ENCODE data around the gene RASGRP4.
"Not testable (repeated sequence)": the region's sequence is repeated elsewhere in the genome, so short reads cannot be mapped to it uniquely, and the experiment has no call there.

Gene RASGRP4

DNA sequence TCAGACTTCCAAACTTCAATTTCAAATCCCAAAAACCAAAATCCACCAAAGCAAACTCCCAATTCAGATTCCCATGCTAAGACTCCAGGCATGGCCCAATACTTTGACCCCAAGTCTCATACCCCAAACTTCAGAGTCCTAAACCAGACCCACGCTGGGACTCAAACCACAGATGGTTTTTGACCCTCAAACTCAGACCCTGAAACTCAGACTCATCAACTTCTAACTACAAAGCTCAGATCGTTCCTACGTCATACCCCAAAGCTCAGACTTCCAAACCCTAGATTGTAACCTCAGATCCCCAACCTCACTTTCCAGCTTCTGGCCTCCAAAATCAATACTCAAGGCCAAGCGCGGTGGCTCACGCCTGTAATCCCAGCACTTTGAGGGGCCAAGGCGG lies 19.3 kb upstream of the RASGRP4 start:
- no peak for DNase-seq

DNA sequence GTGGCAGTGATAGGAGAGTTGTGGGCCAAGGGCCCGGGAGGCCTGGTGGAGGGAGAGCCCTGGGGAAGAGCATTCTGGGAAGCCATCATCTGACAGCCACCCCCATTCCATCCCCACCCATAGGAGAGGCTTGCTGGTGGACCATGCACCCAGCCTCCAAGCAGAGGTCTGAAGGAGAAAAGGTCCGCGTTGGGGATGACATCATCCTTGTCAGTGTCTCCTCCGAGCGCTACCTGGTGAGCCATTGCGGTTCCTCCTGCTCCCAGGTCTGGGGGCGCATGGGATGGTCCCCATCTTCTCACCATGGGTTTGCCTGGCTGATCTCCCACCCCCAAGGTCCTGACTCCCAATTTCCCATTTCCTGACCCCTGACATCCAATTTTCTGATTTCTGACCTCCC lies 18.0 kb upstream of the RASGRP4 start:
- no peak for DNase-seq

DNA sequence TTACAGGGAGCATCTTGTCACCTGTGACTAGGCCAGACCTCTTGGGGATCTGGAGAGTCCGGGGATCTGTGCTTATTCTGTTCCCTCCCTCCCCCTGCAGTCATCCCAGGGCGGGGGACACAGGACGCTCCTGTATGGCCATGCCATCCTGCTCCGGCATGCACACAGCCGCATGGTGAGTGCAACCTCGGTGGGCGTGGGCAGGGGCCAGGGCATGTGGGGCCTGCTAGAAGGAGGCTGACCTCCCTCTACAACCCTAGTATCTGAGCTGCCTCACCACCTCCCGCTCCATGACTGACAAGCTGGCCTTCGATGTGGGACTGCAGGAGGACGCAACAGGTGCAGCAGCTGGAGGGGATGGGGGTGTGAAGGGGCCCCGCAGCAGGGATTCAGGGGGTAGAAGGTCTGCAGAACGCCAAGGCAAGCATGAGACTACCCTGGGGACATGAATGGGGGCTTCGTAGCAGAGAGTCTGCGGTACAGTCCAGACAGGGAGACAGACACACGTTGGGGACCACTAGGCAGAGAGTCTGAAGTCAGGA lies 17.5 kb upstream of the RASGRP4 start:
- DNase-seq: no peak

DNA sequence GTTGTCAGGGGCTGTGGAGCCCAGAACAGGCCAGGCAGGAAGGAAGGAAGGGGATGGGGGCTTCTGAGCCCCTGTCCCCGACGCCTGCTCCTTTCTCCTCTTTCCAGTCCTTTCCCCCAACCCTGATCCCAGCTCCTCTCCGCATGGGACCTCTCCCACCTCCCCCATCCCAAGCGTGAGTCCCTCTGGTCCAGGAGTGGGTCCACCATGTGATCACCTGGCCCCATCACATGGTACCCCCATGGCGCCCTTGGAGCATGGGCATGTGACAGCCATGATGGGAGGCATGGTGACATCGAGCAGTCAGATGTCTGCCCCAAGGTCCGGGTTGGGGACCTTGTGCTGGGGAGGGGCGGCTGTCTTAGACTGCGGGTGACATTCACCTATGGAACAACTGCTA lies 16.7 kb upstream of the RASGRP4 start:
- DNase-seq: no peak

DNA sequence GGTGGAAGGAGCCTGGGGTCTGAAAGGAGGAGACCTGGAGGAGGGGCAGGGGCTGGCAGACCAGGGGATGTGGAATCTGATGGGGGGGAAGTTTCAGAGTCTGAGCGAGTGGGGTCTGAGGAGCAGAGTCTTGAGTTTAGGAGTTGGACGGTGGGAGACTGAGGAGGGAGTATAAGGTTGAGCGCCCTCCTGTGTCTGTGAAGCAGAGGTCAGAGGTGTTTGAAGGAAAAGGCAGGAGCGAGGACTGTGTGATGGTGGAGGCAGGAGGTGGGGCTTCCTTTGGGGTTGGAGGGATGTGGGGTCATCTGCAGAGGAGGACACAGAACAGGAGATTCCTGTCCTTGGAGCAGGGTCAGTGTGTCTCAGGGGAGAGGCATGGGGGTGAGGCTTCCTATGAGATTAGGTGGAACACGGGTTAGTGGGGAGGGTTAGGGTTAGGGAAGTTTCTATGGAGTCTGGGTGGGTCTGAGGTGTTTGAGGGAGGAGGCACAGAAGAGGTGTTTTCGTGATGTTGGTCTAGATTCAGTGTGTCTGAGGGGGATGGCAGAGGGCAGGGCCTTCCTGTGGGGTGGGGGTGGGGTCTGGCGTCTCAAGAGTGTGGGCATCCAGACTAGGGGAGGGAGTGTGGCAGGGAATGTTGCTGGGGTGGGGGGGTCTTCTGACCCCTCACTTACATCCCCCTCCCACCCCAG lies 15.8 kb upstream of the RASGRP4 start:
- no peak for DNase-seq

DNA sequence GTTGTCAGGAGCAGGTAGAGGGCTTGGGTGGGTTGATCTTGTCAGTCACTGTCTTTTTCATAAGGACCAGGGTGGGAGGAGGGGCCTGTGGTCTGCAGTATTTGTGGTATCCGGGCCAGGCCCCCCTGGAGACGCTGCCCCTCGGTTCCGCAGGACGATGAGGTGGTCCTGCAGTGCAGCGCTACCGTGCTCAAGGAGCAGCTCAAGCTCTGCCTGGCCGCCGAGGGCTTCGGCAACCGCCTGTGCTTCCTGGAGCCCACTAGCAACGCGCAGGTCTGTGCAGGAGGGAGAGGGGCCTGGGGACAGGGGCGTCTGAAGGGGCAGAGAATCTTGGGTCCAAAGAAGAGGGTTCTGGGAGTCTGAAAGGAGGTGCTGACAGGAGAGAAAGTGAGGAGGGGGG lies 14.6 kb upstream of the RASGRP4 start:
- DNase-seq: no peak

DNA sequence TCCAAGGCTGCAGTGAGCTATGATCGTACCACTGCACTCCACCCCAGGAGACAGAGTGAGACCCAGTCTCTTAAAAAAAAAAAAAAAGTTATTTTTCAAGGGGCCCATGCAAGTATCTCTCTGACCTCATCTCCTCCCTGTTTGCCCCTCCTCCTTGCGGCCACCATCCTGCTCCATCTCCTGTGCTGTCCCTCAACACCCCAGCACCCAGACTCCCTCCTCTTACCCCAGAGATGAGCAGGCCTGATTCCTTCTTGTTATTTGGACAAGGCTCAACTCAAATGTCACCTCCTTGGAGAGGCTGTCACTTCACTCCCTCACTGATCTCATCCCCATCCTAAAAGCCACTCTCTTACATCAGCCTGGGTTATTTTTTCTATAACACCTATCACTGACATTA lies 11.9 kb upstream of the RASGRP4 start:
- no peak for DNase-seq

DNA sequence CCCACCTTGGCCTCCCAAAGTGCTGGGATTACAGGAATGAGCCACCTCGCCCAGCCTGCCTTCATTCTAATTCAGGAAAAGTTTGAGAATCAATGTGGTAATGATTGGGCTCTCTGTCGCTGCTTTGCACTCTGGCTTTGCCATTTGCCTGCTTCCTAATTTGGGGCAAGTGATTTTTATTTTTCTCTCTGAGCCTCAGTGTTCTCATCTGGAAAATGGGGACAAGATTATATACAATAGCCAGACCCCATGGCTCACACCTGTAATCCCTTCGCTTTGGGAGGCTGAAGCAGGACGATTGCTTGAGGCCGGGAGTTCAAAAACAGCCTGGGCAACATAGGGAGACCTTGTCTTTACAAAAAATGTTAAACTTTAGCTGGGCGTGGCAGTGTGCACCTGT lies 11.3 kb upstream of the RASGRP4 start:
- DNase-seq: no peak

DNA sequence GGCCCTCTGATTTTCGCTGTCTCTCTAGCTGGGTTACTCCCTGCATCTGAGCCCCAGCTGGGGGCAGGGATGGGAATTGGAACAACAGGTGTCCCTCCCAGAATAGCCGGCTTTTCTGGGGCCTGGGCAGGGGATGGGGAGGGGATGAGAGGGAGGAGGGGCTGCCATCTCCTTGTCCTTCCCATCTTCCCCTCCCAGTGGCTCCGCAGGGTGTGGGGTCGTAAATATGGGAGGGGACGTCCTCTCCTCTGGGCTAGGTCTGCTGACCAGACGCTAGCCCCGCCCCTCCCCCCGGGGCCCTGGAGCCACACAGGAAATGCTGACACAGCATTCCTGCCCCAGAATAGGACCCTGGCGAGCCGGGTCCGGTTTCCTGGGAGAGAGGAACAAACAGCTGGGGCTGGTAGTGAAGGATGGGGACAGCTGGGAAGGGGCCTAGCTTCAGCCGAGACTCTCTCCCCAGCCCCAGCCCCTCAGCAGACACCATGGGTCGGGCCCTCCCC lies 8.6 kb upstream of the RASGRP4 start:
- no peak for DNase-seq

DNA sequence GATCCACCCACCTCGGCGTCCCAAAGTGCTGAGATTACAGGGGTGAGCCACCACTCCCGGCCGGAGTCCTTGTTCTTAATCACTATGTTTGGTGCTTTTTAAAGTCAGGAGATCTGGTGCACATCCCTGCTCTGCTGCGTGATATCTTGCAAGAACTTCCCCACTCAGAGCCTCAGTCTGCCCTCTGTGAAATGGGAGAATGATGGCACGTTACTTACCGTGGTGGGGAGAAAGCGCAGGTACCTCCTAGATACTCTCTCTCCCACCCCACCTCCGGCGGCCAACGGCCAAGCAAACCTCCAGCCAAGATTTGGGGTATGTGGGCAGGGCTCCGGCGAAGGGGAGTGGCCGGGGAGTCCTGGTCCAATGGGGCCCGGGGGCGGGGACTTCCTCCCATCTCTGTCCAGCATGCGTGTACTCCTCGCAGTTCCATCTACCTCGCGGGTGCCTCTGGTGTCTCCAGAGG lies 7.3 kb upstream of the RASGRP4 start, which contains the start of gene RYR1:
RYR1 (plus strand) TSS at position 424 of the 466 bp plus-strand sequence. CDS start 139 bp downstream, outside the sequence.
- no peak for DNase-seq

DNA sequence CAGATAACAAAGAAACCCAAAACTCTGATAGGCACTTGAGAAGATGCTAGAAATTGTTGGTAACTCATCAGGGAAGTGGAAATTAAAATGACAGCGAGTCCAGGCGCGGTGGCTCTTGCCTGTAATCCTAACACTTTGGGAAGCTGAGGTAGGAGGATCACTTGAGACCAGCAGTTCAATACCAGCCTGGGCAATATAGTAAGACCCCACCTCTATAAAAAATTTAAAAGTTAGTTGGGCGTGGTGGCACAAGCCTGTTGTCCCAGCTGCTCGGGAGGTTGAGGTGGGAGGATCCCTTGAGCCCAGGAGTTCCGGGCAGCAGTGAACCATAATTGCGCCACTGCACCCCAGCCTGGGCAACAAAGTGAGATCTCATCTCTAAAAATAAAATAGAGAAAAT lies 4.9 kb upstream of the RASGRP4 start:
- no peak for DNase-seq

DNA sequence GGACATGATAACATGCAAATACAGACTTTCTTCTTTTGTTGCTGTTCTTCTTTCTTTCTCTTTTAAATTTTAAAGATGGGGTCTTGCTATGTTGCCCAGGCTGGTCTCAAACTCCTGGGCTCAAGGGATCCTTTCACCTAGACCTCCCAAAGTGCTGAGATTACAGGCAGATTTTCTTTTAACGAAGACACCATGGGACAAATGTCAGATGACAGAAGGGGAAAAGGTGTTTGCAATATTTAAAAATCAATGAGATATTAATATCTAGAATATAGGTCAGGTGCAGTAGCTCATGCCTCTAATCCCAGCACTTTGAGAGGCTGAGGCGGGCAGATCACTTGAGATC lies 3.8 kb upstream of the RASGRP4 start:
- no peak for DNase-seq

DNA sequence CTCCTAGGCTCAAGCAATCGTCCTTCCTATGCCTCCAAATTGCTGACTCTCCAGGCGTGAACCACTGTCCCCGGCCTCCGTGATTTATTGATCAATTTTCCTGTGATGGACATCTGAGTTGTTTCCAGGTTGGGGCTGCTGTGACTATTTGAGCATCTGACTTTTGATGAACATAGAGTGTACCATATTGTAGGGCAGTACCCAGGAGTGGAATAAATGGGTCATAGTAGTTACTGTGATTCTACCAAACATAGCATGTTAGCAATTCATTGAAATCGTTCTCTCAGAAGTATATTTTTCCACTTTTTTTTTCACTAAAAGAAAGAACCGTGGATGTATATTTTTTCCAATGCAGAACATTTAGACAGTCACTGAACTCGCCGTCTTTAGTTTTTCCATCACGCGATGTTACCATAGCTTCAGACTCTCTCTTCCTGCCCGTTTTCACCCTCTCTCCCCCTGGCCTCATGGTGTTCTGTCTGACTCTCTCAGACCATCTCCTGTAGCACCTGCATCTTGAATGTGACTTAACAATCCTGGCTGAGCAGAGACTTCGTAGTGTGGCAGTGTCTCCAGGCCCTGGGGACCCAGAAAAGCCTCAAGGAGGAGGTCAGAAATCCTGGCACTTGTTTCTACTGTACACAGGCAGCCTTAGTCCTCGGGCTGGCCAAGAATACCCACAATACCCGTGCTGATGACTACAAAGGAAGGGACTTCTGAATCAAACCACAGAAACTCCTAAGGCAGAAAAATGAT lies 3.2 kb upstream of the RASGRP4 start:
- DNase-seq: no peak

DNA sequence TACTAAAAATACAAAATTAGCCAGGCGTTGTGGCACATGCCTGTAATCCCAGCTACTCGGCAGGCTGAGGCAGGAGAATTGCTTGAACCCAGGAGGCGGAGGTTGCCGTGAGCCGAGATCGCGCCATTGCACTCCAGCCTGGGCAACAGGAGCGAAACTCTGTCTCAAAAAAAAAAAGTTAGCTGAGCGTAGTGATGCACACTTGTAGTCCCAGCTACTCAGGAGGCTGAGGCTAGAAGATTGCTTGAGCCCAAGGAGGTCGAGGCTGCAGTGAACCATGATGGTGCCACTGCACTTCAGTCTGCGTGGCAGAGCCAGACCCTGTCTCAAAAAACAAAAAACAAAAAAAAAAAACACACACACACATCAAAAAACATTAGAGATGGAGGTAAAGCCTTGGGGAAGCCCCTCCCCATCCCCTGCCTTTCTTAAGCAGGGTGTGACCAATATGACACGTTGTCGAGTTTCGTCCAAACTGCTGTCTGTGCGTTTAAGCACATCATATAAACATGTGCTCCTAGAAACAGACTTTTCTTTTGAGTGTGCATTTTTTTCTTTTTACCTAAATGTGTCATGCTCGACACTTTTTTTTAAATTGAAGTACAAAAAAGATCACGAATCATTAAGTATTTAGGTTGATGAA lies 1.1 kb upstream of the RASGRP4 start:
- DNase-seq: not testable (repeated sequence)

DNA sequence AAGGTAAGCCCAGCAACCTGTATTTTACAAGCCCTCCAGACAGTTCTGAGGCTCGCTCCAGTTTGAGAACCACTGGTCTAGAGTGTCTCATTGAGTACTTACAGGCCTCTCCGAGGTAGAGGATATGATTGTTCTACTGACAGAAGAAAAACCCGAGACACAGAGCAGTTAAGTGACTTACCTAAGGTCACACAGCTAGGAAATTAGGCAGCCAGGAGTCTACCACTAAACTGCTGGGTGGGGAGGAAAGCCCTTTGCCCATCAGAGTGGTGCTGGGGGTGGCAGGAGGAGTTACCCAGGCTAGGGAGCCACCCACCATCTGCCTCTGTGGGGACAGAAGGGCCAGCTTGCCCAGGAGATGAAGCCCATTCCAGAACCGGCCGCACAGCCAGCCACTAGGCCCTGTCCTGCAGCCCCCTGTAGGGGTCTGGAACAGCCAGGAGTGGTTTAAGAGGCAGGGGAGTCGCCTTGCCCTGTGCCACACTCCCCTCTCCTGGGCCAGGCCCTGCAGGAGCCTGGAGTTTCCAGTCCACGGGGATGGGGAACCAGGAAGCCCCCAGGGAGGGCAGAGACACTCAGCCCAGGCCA lies 703 bp downstream of the RASGRP4 start:
- no peak for DNase-seq

DNA sequence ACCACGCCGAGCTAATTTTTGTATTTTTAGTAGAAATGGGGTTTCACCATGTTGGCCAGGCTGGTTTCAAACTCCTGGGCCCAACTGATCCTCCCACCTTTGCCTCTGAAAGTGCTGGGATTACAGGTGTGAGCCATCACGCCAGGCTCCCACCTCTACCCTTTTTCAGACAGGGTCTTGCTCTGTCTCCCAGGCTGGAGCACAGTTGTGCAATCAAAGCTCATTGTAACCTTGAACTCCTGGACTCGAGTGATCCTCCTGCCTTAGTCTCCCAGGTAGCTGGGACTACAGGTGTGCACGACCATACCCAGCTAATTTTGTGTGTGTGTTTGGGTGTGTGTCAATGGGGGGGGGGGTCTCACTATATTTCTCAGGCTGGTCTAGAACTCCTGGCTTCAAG lies 1.7 kb downstream of the RASGRP4 start:
- DNase-seq: no peak

DNA sequence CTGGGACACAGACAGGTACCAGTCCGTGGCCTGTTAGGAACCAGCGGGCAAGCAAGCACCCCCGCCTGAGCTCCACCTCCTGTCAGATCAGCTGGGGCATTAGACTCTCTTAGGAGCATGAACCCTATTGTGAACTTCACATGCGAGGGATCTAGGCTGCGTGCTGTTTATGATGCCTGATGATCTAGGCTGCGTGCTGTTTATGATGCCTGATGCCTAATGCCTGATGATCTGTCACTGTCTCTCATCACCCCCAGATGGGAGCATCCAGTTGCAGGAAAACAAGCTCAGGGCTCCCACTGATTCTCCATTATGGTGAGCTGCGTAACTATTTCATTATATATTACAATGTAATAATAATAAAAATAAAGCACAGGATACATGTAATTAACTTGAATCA lies 3.6 kb downstream of the RASGRP4 start:
- no peak for DNase-seq

DNA sequence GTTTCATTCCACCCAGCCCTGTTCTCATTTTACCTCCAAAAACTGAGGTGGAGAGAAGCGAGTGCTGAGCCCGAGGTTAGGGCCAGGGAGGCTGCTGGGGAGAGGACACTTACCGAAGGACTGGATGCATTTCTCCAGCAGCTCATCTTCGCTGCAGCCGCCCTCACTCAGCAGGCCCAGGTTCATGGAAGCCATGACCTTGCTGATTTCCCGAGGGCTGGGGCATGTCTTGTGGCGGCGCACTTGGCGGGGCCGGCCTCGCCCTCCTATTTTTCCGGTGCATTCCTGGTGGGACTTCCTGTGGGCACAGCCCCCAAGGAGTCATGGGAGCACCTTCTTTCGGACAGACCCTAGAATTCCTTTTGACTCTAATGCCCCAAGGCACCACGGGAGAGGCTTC lies 4.2 kb downstream of the RASGRP4 start:
- no peak for DNase-seq

DNA sequence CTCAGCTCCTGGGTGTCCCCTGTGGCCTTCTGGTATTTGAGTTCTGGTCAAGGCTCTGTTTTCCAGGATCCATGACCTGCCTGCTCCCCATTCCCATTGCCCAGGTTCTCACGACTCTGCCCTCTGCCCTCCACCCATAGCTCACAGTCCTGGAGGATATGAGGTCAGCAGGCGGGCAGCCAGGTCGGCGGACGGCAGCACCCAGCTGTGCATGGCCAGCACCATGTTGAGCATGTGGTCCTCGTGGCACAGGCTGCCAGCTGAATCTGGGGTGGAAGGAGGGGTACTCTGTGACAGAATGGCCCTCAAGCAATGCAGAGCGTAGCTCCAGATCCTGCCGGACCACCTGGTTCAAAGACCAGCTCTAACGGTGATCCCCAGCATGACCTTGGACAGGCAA lies 5.1 kb downstream of the RASGRP4 start:
- DNase-seq: no peak

DNA sequence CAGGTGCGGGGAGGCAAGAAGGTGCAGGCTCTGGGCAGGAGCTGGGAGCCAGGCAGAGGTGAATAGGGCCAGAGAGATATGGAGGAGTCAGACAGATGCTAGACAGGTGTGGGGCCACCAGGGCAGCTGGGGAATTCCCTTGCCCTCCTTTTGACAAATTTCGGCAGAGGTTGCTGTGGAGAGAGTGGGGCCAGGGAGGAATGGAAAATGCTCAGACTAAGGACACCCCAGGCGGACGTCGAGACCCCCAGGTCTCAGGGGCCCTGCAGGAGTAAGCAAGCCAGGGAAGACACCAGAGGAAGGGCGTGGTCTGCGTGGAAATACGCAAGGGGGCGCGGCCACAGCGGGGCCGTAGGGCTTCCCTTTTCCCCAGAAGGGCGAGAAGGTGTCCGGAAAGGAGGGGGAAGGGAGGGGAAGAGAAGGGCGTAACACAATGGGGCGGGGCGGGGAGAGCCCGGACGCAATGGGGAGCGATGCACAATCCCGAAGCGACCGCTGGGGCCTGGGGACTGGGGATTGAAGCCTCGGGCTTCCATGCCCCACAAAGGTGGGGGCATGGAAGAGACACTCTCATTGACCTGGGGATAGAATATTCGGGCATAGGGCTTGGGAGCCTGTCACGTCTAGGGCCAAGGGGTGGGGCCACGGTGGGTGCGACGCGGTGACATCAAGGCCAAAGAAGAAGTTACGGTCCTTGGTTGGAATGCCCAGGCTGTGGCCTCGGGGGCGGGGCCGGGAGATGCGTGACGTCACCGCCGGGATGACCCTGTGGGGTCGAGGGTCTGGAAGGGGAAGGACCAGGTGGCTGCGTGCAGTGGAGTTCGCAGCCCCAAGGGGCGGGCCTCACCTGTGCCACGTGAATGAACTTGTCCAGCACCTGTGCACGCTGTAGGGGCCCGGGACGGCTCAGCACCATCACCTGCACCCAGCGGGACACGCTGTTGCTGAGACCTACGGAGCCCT lies 8.2 kb downstream of the RASGRP4 start:
- DNase-seq: no peak

DNA sequence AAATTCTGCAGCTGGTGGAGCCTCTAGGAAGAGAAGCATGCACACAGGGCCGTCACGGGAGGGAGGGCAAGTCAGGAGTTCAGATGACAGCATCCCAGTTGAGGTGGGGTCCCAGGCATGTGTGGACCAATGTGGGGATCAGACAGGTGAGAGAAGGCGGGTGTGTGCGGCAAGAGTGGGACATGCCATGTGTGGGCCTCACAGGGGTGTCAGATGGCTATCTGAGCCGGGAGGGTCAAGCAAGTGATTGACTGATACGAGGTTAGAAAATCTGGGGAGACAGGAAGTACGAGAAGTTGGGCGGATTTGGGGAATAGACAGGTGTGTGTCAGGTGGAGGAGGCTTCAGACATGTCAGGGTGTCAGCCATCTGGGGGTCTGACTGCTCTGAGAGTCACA lies 8.9 kb downstream of the RASGRP4 start:
- DNase-seq: no peak

DNA sequence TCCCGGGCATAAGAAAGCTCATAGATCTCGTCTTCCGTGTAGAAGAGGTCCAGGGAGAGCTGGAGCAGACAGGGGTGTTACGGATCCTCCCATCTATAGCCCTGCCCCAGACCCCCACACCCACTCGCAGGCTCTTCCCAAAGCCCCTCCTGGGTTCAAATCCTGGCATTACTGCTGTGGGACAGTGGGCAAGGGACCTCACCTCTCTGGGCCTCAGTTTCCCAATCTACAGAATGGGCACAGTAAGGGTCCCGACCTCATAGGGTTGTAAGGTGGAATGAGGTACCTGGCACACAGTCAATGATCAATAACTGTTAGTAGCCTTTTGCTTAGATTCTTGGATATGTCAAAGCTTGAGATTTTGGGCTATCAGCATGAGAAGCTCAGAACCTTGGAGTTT lies 12.6 kb downstream of the RASGRP4 start:
- DNase-seq: no peak

All from SIG-M5 (cell line).